Bronchial epithelial cell (primary cell): ENCODE data around the gene PGBD5. TPM values are rescaled to one million over a fixed set of nuclear protein-coding genes. Genes with fewer than 3 reads are reported as not detected.

Experiments used
- DNase-seq: peaks from one replicate; pipeline ENCODE4 v3.0.0-alpha.2; 2010; ENCODE audit warnings: low read depth
- FAIRE-seq: peaks from 2 replicates; lab custom pipeline; 2011; peaks lifted over from hg19 to GRCh38; lab: Jason Lieb, UNC
- H3K27me3 ChIP-seq: 2 replicates; pipeline ENCODE4 v1.5.1; 2011; ENCODE audit warnings: low read length; ENCODE audit not compliant: control insufficient read depth, insufficient read depth
- H3K36me3 ChIP-seq: 2 replicates; pipeline ENCODE4 v1.5.1; 2011; ENCODE audit warnings: low read length; ENCODE audit not compliant: control insufficient read depth, insufficient read depth
- H3K4me3 ChIP-seq: 2 replicates; pipeline ENCODE4 v1.5.1; 2011; ENCODE audit warnings: mild to moderate bottlenecking, low read depth, low read length, control low read depth
- total RNA-seq: library from RNA; depleted of rRNA; stranded (reverse); fragments of >200 nt; gene quantifications from 2 replicates; pipeline ENCODE4 v1.2.1, GENCODE V29; 2014
- TF ChIP-seq, protein P1 (sequence below): IDR thresholded peaks from 2 replicates; pipeline ENCODE4 v1.5.1; 2011; ENCODE audit warnings: mild to moderate bottlenecking, moderate library complexity, low read length, control low read depth, inconsistent platforms; ENCODE audit not compliant: insufficient read depth, severe bottlenecking

PGBD5 gene
- total RNA-seq, 1 donor from 2014 or later: under 0.01 TPM

DNA sequence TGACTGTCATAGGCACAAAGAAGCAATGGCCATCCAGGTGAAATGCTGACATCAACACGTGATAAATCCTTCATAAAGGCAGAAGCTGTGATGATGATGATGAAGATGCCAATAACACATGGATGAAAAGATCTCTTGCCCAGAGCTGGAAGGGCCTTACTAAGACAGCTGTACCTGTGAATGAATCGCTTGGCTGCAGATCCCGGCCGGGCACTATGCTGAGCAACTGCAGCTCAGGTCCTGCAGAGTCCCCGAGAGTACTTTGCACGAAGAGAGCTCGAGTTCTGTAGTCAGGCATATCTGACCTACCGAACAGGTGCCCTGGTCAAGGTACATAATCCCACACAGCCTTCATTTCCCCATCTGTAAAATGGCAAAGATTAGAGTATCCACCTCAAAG lies 48.8 kb downstream of the PGBD5 start:
- H3K4me3 ChIP-seq: no peak overlapping the region
- no peak for FAIRE-seq
- no peaks in the 10 kb centered on the region for H3K36me3 ChIP-seq
- DNase-seq: no peak
- TF ChIP-seq, protein P1, sequence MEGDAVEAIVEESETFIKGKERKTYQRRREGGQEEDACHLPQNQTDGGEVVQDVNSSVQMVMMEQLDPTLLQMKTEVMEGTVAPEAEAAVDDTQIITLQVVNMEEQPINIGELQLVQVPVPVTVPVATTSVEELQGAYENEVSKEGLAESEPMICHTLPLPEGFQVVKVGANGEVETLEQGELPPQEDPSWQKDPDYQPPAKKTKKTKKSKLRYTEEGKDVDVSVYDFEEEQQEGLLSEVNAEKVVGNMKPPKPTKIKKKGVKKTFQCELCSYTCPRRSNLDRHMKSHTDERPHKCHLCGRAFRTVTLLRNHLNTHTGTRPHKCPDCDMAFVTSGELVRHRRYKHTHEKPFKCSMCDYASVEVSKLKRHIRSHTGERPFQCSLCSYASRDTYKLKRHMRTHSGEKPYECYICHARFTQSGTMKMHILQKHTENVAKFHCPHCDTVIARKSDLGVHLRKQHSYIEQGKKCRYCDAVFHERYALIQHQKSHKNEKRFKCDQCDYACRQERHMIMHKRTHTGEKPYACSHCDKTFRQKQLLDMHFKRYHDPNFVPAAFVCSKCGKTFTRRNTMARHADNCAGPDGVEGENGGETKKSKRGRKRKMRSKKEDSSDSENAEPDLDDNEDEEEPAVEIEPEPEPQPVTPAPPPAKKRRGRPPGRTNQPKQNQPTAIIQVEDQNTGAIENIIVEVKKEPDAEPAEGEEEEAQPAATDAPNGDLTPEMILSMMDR: no peak
- H3K27me3 ChIP-seq: no peaks in the 10 kb centered on the region

DNA sequence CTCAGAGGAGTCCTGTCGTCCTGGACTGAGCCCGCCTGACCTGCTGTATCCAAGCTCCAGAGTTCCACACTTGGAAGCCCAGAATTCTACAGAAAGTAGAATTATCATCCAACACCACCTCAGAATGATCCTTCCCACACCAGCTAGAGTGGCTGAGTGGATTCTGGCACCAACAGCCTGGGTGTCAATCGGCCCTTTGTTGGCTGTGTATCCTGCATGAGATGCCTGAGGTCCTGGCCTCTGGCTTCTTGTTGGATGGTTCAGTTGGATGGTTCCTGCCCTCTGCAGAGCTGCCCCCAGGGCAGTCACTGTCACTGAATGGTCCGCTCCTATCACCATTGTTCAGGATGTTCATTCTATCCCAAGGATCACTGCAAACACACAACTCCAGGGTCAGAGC lies 49.8 kb downstream of the PGBD5 start:
- TF ChIP-seq, protein P1: no peak
- Histone ChIP-seq H3K4me3 (no peak overlapping the region), H3K36me3 (no peaks in the 10 kb centered on the region), H3K27me3 (no peaks in the 10 kb centered on the region)
- DNase-seq (no peak), FAIRE-seq (no peak)

DNA sequence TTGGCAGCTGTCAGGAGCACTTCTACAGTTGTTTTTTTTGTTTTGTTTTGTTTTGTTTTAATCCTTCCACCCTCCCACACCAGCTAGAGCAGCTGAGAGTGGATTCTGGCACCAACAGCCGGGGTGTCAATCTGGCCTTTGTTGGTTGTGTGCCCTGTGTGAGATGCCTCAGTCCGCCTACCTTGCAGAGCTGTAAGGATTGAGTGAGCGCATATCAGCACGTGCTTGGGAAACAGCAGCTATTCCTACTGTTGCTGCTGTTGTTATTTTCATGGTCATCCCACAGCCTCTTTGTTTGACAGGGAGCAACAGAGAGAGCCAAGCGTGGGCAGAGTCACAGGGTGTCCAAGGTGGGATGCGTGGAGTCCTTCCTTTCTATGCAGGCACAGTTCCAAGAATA lies 50.4 kb downstream of the PGBD5 start:
- H3K27me3 ChIP-seq: no peaks in the 10 kb centered on the region
- no peaks in the 10 kb centered on the region for H3K36me3 ChIP-seq
- DNase-seq (no peak), FAIRE-seq (no peak)
- TF ChIP-seq, protein P1: no peak
- no peak overlapping the region for H3K4me3 ChIP-seq

DNA sequence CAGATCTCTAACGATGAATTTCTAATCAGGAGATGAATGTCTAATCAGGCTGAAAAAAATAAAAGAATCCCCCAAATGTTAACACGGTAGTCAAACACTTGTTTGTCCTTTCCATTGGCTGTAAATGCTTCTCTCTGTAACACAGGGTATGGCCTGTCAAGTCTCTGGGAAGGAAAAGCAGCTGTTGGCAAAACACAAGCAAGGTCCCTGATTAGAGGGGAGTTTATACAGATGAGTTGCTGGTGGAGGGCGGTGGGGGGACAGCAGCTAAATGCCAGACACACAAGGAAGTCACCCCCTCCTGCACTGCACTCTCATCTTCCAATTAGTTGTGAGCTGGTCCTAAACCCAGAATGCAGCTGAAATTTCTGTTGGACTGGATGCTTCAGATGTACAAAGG lies 51.0 kb downstream of the PGBD5 start:
- DNase-seq: no peak
- Histone ChIP-seq H3K27me3 (no peaks in the 10 kb centered on the region), H3K4me3 (no peak overlapping the region), H3K36me3 (no peaks in the 10 kb centered on the region)
- FAIRE-seq: no peak
- TF ChIP-seq, protein P1: no peak

- H3K27me3 ChIP-seq: no peaks in the 10 kb centered on the region
- TF ChIP-seq, protein P1: no peak
- DNase-seq: no peak
- no peak for FAIRE-seq
- no peak overlapping the region for H3K4me3 ChIP-seq
- H3K36me3 ChIP-seq: no peaks in the 10 kb centered on the region
These were observed 54.0 kb downstream of the PGBD5 start for GRCh38 chr1:230371923-230372703.

DNA sequence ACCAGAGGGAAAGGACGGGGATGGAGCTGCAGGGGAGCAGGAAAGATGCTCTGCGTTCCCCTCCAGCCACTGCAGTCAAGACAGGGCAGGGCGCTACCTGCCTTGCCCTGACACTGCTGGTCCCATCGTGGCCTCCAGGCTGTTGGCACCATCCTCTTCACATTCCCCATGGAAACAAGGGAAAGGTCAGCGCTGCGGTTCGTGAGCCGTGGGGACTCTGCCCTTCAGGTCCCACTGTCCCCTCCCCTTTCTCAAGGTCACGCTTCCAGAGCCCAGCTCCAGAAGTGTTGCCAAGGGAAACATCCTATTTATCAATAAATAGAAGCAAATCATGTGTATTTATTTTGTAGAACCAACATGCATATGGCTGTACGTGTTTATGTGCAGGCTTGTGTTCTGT lies 56.0 kb downstream of the PGBD5 start:
- DNase-seq: no peak
- TF ChIP-seq, protein P1: no peak
- no peak overlapping the region for H3K4me3 ChIP-seq
- peaks cover 1% of the 10 kb centered on the region for H3K27me3 ChIP-seq
- FAIRE-seq: no peak
- H3K36me3 ChIP-seq: no peaks in the 10 kb centered on the region
